Activated CD4-positive, alpha-beta T cell treated with anti-CD3 and anti-CD28 coated beads, Interleukin-2, amount 10 ng/mL, durations not matched to agents 7 days and 5 days (primary cell): ENCODE data around the gene SNX9. TPM values are rescaled to one million over a fixed set of nuclear protein-coding genes. Genes with fewer than 3 reads are reported as not detected.
"Not testable (repeated sequence)": the region's sequence is repeated elsewhere in the genome, so short reads cannot be mapped to it uniquely, and the experiment has no call there.

Source experiments
- CTCF ChIA-PET: fragments of 350-600 bp; sonication (Branson Sonifier 250); formaldehyde crosslinking; loops from one replicate; lab custom pipeline; 2021; ENCODE audit warnings: antibody characterized with exemption; lab: Charles Lee
- POLR2A ChIA-PET: fragments of 350-600 bp; sonication (Branson Sonifier 250); formaldehyde crosslinking; loops from one replicate; lab custom pipeline; 2021; ENCODE audit warnings: antibody characterized with exemption; lab: Charles Lee
- DNase-seq: peaks from one replicate; pipeline ENCODE4 v3.0.0-alpha.2; 2020
- H3K27ac Mint-ChIP-seq: one replicate; pipeline ENCODE4 v1.8.0; 2021; ENCODE audit warnings: mild to moderate bottlenecking, moderate library complexity, mixed read lengths
- H3K27me3 Mint-ChIP-seq: one replicate; pipeline ENCODE4 v1.8.0; 2021; ENCODE audit warnings: mixed read lengths
- H3K36me3 Mint-ChIP-seq: one replicate; pipeline ENCODE4 v1.8.0; 2021; ENCODE audit warnings: low read depth, mixed read lengths
- H3K4me1 Mint-ChIP-seq: one replicate; pipeline ENCODE4 v1.8.0; 2021; ENCODE audit warnings: mixed read lengths
- H3K4me3 Mint-ChIP-seq: one replicate; pipeline ENCODE4 v1.8.0; 2021; ENCODE audit warnings: mild to moderate bottlenecking, moderate library complexity, mixed read lengths
- H3K9me3 Mint-ChIP-seq: one replicate; pipeline ENCODE4 v1.8.0; 2021; ENCODE audit warnings: mixed read lengths
- total RNA-seq, 2 experiments: library from RNA; stranded (reverse); gene quantifications; one replicate each; pipeline ENCODE4 v1.2.3, GENCODE V29; 2021

The SNX9 gene
- total RNA-seq, 2 experiments from 2014 or later = 9.4 to 10.7 TPM

DNA sequence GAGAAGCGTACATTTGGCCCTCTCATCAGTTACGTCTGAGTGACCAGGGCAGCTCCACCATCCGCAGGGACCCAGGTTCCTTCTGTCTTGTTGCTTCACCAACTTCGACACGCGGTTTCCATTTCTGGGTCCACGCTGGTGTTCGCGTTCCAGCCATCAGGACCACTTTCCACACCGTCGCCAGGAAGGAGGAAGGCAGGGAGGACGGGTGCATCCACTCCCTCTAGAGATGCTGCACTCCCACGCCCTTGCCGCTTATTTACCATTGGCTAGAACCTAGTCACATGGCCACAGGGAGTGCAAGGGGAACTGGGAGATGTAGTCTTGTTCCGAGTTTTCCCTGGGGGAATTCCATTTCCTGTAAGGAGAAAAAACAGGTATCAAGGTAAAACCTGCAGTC, 33.2 kb upstream of the SNX9 start:
- Mint-ChIP-seq H3K27ac (no peak overlapping the region), H3K4me1 (no peaks in the 10 kb centered on the region), H3K4me3 (no peak overlapping the region), H3K36me3 (peaks cover 2% of the 10 kb centered on the region), H3K27me3 (peaks cover 30% of the 10 kb centered on the region), H3K9me3 (peaks cover 4% of the 10 kb centered on the region)
- CTCF ChIA-PET = no interaction called here
- no peak for DNase-seq
- POLR2A ChIA-PET = no interaction called here

DNA sequence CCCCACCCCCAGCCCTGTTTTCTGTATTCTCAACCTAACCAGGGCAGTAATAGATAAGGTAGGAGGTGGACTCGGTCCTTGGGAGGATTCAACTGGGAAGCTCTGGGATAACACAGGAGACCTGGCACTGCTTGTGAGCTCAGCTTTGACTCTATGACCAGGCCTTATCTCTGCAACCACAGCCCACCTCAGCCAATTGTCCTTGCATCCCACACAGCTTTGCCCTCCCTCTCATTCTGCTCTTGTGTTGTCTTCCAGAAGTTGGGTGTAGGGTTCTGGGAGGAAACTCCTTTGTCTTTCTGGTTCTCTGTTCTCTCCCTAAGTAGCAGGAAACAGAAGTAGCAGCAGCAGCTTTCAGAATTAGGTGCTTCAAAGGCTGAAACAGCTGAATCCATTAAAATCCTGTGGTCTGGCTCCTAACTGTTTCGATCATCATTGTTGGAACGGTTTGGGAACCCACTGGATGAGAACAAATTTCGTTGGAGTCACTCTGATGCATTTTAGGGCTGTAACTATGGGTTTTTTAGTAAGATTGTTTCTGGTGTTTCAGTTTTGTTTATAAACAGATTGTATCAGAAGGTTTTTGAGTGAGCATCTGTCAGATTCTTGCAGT, 32.4 kb upstream of the SNX9 start:
- Mint-ChIP-seq H3K4me1 (no peaks in the 10 kb centered on the region), H3K27ac (no peak overlapping the region), H3K27me3 (peaks cover 30% of the 10 kb centered on the region), H3K9me3 (peaks cover 4% of the 10 kb centered on the region), H3K4me3 (no peak overlapping the region), H3K36me3 (peaks cover 2% of the 10 kb centered on the region)
- DNase-seq = no peak
- ChIA-PET CTCF (no interaction called here), POLR2A (no interaction called here)

DNA sequence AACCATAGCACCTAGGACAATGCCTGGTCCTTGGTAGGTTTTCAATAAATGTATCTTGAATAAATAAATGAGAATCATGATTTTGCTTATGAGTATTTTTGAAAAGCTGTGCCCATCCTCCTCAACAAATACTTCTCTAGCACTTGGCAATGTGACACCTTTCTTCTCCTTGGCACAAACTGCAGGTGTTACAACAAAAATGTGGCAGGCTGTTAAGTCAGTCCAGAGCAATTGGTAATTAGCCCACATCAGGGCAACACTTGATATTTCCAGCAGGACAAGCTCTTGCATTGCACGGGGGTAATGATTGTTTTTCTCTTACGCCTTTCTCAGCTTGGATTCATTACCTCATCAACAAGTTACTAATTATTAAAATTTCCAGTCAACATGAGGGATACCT, 31.6 kb upstream of the SNX9 start:
- Mint-ChIP-seq H3K27me3 (peaks cover 28% of the 10 kb centered on the region), H3K36me3 (peaks cover 2% of the 10 kb centered on the region), H3K27ac (no peak overlapping the region), H3K9me3 (peaks cover 4% of the 10 kb centered on the region), H3K4me3 (no peak overlapping the region), H3K4me1 (no peaks in the 10 kb centered on the region)
- ChIA-PET POLR2A (interaction anchor here (0.5 kb wide), 1 partner anchor 10 kb away, joined by 3 read pairs; no protein-coding TSS in a partner anchor), CTCF (interaction anchor here (0.6 kb wide), 1 partner anchor 962 kb away, joined by 3 read pairs; no protein-coding TSS in a partner anchor)
- no peak for DNase-seq

DNA sequence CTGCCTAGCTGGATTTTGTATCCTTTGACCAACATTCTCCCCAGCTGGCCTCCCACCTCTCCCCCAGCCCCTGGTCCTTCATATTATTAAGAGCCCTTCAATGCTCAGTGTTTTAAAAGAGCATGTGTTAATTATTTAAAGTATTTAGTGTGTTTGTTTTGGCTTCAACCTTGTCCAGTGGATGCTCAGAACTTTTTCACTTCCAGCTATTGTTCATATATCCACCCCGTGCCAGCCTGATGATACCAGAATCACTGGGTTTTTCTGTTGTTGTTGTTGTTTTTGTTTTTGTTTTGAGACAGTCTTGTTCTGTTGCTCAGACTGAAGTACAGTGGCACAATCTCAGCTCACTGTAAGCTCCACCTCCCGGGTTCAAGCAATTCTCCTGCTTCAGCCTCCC, 30.4 kb upstream of the SNX9 start:
- H3K4me1 Mint-ChIP-seq = no peaks in the 10 kb centered on the region
- H3K27me3 Mint-ChIP-seq = peaks cover 28% of the 10 kb centered on the region
- H3K4me3 Mint-ChIP-seq = no peak overlapping the region
- peaks cover 4% of the 10 kb centered on the region for H3K9me3 Mint-ChIP-seq
- ChIA-PET CTCF (no interaction called here), POLR2A (no interaction called here)
- no peak overlapping the region for H3K27ac Mint-ChIP-seq
- DNase-seq = no peak
- H3K36me3 Mint-ChIP-seq = peaks cover 2% of the 10 kb centered on the region

DNA sequence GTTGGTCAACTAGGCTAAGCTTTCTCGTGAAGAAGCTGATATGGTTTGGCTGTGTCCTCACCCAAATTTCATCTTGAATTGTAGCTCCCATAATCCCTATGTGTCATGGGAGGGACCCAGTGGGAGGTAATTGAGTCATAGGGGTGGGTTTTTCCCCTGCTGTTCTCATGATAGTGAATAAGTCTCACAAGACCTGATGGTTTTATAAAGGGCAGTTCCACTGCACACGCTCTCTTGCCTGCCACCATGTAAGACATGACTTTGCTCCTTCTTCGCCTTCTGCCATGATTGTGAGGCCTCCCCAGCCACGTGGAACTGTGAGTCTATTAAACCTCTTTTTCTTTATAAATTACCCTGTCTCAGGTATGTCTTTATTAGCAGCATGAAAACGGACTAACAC, 29.0 kb upstream of the SNX9 start:
- CTCF ChIA-PET, POLR2A ChIA-PET, DNase-seq, H3K4me3 Mint-ChIP-seq, H3K27ac Mint-ChIP-seq, H3K9me3 Mint-ChIP-seq, H3K4me1 Mint-ChIP-seq, H3K36me3 Mint-ChIP-seq: not testable (repeated sequence)
- H3K27me3 Mint-ChIP-seq = peaks cover 36% of the 10 kb centered on the region

DNA sequence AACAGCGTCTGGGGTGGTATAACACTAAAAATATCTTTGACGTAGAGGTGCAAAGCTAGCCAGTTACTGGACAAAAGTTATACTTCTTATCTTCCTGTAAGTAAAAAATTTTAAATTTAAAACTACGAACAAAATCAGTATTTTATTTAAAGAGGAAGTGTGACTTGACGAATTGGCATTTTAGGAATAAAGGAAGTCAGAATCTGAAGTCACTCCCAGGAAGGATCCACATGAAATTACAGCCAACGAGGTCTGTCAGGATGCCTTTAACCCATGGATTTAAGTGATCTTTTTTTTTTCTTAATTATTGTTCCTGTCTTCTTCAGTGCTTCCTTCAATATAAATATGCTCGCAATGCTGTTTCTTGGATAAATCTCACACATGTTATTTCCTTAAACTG, 27.2 kb upstream of the SNX9 start:
- no peak for DNase-seq
- Mint-ChIP-seq H3K4me1 (peaks cover 3% of the 10 kb centered on the region), H3K27ac (no peak overlapping the region), H3K9me3 (peaks cover 9% of the 10 kb centered on the region), H3K4me3 (no peak overlapping the region), H3K27me3 (peaks cover 39% of the 10 kb centered on the region), H3K36me3 (peaks cover 2% of the 10 kb centered on the region)
- CTCF ChIA-PET = interaction anchor here (0.7 kb wide), 1 partner anchor 253 kb away, joined by 4 read pairs; no protein-coding TSS in a partner anchor
- POLR2A ChIA-PET = no interaction called here

DNA sequence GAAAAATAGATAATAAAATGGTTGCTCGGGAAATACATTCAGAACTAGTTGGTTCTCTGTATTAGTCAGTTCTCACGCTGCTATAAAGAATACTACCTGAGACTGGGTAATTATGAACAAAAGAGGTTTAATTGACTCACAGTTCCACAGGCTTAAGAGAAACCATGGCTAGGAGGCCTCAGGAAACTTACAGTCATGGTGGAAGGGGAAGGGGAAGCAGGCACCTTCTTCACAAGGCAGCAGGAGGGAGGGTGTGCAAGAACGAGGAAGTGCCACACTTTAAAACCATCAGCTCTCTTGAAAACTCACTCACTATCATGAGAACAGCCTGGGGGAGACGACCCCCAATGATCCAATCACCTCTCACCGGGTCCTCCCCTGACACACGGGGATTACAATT, 24.2 kb upstream of the SNX9 start:
- ChIA-PET CTCF (no interaction called here), POLR2A (no interaction called here)
- Mint-ChIP-seq H3K27ac (no peak overlapping the region), H3K27me3 (peaks cover 36% of the 10 kb centered on the region), H3K9me3 (peaks cover 9% of the 10 kb centered on the region), H3K4me3 (no peak overlapping the region), H3K4me1 (peaks cover 9% of the 10 kb centered on the region), H3K36me3 (peaks cover 2% of the 10 kb centered on the region)
- DNase-seq = no peak

DNA sequence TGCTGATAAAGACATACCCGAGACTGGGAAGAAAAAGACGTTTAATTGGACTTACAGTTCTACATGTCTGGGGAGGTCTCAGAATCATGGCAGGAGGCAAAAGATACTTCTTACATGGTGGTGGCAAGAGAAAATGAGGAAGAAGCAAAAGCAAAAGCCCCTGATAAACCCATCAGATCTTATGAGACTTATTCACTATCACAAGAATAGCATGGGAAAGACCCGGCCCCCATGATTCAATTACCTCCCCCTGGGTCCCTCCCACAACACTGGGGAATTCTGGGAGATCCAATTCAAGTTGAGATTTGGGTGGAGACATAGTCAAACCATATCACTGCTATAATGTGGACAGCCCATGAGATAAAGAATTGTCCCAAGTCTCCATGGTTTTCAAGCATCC, 23.5 kb upstream of the SNX9 start:
- H3K4me1 Mint-ChIP-seq, H3K27ac Mint-ChIP-seq, H3K4me3 Mint-ChIP-seq, POLR2A ChIA-PET, H3K9me3 Mint-ChIP-seq, CTCF ChIA-PET, H3K36me3 Mint-ChIP-seq, DNase-seq: not testable (repeated sequence)
- peaks cover 31% of the 10 kb centered on the region for H3K27me3 Mint-ChIP-seq

DNA sequence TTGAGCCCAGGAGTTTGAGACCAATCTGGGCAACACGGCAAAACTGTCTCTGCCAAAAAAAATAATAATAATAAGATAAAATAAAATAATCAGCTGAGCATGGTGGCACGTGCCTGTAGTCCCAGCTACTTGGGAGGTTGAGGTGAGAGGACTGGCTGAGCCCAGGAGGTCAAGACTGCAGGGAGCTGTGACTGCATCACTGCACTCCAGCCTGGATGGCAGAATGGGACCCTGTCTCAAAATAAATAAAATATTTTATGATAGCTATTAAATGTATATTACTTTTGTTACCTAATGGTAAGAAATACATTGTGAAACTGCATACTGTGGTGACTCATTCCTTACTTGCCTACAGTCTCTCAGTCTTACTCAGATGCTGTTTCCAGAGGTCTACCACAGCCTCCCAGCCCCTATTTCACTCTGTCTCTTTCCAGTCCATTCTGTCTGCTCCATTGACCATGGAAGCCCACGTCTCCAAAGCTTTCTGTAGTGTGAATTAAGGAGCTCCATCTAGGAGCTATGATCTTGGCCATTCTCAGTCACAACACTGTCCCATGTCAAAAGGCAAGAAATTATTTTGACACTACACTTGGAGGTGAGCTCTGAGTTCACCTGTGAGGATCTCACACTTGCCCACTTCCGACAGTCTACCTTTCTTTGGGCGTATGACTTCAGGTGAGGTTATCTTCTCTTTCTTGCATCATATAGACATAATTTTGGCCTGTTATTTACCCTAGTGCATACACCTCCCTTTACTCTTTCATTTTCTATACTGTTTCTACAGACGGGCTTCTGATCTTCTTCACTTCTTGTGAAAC, 22.4 kb upstream of the SNX9 start:
- H3K4me3 Mint-ChIP-seq = no peak overlapping the region
- H3K4me1 Mint-ChIP-seq = peaks cover 9% of the 10 kb centered on the region
- peak; percentile 22 for DNase-seq
- peaks cover 8% of the 10 kb centered on the region for H3K9me3 Mint-ChIP-seq
- CTCF ChIA-PET = interaction anchor here (0.7 to 1.4 kb wide), 5 partner anchors 11 to 268 kb away, joined by 3 to 5 read pairs (median 3); no protein-coding TSS in a partner anchor
- peaks cover 31% of the 10 kb centered on the region for H3K27me3 Mint-ChIP-seq
- H3K27ac Mint-ChIP-seq = peak overlapping the region; percentile 13
- H3K36me3 Mint-ChIP-seq = no peaks in the 10 kb centered on the region
- POLR2A ChIA-PET = no interaction called here

DNA sequence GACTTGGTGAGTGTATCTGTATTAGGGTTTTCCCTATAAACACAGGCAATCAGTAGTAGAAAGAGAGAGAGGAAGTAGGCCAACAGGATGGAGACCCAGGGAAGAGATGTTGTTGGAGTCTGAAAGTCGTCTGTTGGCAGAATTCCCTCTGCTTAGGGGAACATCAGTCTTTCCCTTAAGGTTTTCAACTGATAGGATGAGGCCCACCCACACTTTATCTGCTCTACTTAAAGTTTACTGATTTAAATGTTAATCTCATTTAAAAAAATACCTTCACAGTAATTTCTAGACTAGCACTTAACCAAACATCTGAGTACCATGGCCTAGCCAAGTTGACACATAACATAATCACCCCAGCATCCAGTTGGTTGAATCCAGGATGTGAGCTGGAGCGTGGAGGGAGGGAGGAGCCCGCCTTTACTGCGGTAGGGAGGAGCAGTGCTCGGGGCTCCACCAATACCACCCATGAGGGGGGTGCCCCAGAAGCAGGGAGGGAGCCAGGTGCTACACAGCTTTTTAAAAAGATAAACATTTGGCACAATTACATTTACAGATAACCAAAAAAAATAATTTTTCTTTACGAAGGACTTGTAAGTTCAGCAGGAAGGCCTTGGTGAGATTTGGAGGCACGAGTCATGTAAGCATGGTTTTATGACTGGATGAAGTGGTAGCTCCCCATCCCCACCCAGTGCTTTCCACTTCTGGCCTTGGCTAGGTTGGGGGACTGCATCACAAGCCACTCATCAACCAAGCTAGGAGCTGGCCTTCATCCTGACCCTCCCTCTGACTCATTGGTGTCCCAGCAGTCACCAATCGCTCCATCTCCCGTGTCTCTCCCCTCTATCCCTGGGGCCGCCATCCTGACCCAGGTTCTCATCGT, 18.4 kb upstream of the SNX9 start:
- peaks cover 20% of the 10 kb centered on the region for H3K9me3 Mint-ChIP-seq
- no peaks in the 10 kb centered on the region for H3K36me3 Mint-ChIP-seq
- no peak for DNase-seq
- no peak overlapping the region for H3K4me3 Mint-ChIP-seq
- ChIA-PET POLR2A (interaction anchor here (0.6 kb wide), 1 partner anchor 80 kb away, joined by 3 read pairs; no protein-coding TSS in a partner anchor), CTCF (interaction anchor here (1.1 kb wide), 1 partner anchor 44 kb away, joined by 4 read pairs; no protein-coding TSS in a partner anchor)
- peaks cover 29% of the 10 kb centered on the region for H3K27me3 Mint-ChIP-seq
- peaks cover 9% of the 10 kb centered on the region for H3K4me1 Mint-ChIP-seq
- H3K27ac Mint-ChIP-seq = no peak overlapping the region

DNA sequence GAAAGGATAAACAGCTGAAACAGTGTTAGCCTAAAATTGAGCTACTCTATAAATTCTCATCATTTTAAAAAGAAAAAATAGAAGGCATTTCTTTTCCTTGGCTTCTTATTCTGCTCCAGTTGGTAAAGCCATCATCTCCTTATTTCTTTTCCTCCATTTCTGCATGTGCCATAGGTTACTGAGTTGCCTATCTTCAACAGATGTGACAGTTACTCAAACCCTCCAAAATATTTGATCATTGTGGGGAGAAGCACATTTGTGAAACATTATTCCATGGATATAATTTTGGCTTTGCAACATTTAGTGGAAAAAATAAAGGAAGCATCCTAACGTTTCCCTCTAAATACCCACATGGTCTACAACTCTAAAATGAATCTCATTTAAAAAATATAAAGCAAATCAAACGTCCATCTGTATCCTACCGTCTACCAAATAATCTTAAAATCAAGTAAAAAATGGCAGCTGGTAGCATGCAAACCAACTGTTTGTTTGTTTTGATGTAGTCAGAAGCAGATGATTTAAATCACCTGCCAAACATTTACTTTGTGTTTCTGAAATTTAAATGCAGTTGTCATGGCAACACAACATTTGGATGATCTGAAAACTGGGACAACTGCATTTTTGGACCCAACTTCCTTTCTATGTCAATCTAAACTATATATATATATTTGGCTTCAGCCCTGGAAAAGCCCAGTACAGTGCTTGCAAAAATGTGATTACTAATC, 16.8 kb upstream of the SNX9 start:
- Mint-ChIP-seq H3K4me3 (no peak overlapping the region), H3K9me3 (peaks cover 25% of the 10 kb centered on the region), H3K36me3 (no peaks in the 10 kb centered on the region), H3K27ac (no peak overlapping the region), H3K4me1 (peaks cover 2% of the 10 kb centered on the region), H3K27me3 (peaks cover 34% of the 10 kb centered on the region)
- POLR2A ChIA-PET = no interaction called here
- DNase-seq = no peak
- CTCF ChIA-PET = no interaction called here

DNA sequence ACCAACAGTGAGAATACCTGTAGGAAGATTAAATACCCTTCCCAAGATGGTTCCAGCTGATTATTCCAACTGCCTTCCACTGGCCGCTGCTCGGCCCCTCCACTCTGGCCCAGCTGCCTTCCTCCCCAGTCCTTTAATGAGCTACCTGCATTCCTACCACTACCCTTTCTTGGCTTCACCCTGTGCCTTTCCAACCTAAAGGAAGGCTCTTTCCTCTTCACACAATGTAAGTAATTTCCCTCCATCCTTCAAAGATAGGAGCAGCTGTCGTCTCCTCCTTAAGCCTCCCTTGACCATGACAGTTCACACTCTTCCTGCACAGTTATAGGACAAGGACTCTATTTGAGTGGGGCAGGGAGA, 16.2 kb upstream of the SNX9 start:
- no peak overlapping the region for H3K27ac Mint-ChIP-seq
- H3K4me1 Mint-ChIP-seq = no peaks in the 10 kb centered on the region
- POLR2A ChIA-PET = no interaction called here
- H3K36me3 Mint-ChIP-seq = no peaks in the 10 kb centered on the region
- H3K4me3 Mint-ChIP-seq = no peak overlapping the region
- H3K27me3 Mint-ChIP-seq = peaks cover 34% of the 10 kb centered on the region
- DNase-seq = no peak
- CTCF ChIA-PET = interaction anchor here (0.6 to 0.7 kb wide), 2 partner anchors 189 to 265 kb away, joined by 3 to 5 read pairs; no protein-coding TSS in a partner anchor
- H3K9me3 Mint-ChIP-seq = peaks cover 27% of the 10 kb centered on the region
